Brain microvascular endothelial cell (primary cell): ENCODE data around the gene FGD1.

Experiments used
- DNase-seq: peaks from one replicate; pipeline ENCODE4 v3.0.0-alpha.2; 2020
- H3K27ac ChIP-seq: fragments of 250-450 bp; sonication (Bioruptor Pico); 2 replicates; pipeline ENCODE4 v1.5.1; 2020; ENCODE audit warnings: mild to moderate bottlenecking, moderate library complexity
- H3K27me3 ChIP-seq: fragments of 250-450 bp; sonication (Bioruptor Pico); replicated peaks from 2 replicates; pipeline ENCODE4 v1.5.1; 2020; ENCODE audit warnings: mild to moderate bottlenecking
- H3K36me3 ChIP-seq: fragments of 250-450 bp; sonication (Bioruptor Pico); replicated peaks from 2 replicates; pipeline ENCODE4 v1.5.1; 2020; ENCODE audit warnings: mild to moderate bottlenecking
- H3K4me3 ChIP-seq: 2 replicates; pipeline ENCODE4 v1.5.1; 2011; ENCODE audit warnings: low read depth, mild to moderate bottlenecking, control low read depth, low read length, moderate library complexity
- CTCF ChIP-seq: IDR thresholded peaks from 2 replicates; pipeline ENCODE4 v1.5.1; 2011; ENCODE audit warnings: low read depth, mild to moderate bottlenecking, moderate library complexity, low read length, control low read depth, inconsistent platforms; ENCODE audit errors: missing control alignments
- in situ Hi-C: cut with HindIII; loops from 2 replicates; pipeline ENCODE4 v1.10.0; 2017; ENCODE audit warnings: low sequenced_read_pairs, low pct_ligation_motif_present

FGD1 gene

DNA sequence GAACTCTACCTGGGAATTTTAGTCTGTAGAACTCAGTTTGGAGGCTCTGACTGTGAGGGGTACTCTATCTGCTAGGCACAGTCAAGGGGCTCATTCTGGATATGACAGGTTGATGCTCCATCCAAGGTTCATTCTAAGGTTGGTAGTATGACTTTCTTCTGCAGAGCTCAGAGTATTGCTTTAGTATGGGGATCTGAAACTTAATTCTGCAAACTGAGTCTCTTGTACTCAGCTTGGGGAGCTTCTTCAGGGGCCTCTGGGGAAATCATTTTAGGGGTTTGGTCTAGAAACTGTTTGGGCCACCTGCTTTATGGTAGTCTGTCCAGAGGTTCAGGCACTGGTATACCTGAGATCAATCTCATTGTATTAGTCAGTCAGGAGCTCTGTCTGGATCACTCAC lies 65.5 kb downstream of the FGD1 start:
- TF ChIP-seq CTCF, result no peak
- in situ Hi-C loops, result no loop called here
- Histone ChIP-seq H3K27me3 (no peaks in the 10 kb centered on the region), H3K36me3 (no peaks in the 10 kb centered on the region), H3K27ac (no peak overlapping the region), H3K4me3 (no peak overlapping the region)
- no peak for DNase-seq

GRCh38 chrX:54427837-54428424 lies 68.1 kb downstream of the FGD1 start:
- Histone ChIP-seq H3K27ac (no peak overlapping the region), H3K4me3 (no peak overlapping the region), H3K36me3 (no peaks in the 10 kb centered on the region), H3K27me3 (no peaks in the 10 kb centered on the region)
- no peak for TF ChIP-seq CTCF
- in situ Hi-C loops, result no loop called here
- DNase-seq, result no peak

DNA sequence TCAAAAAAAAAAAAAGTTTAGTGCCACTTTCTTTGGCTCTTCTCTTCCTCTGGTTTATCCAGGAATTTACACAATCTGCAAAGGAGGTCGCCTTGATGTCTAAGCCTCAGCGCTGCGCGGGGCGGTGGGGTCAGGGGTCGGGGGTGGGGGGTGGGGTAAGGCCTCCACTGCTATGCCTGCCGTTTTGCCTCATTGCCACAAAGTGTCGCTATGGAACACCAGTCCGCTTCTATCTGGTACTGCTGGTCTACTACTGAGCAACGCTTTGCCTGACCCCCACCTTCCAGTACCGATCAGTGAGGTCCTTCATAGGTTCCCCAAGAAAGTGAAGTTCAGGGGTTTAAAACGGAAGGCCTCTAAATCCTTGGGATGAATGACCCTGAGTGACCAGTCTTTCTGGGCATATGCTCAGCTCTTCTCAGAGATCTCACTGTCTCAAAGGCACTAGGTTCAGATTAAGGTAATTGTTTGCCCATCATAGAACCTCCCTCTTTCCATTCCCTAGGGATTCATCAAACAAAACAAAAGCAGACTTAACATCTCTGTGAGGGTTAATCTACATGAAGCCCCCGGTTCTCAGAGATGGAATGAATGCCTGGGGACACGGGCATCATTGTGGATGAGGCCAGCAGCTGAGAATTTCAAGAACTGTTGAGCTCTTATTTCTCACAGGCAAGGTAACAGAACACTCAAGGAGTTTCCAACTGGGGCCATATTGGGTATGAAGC lies 72.7 kb downstream of the FGD1 start:
- no peak overlapping the region for H3K4me3 ChIP-seq
- in situ Hi-C loops, result no loop called here
- no peak overlapping the region for H3K27ac ChIP-seq
- peak; percentile 12 for TF ChIP-seq CTCF
- peak; percentile 3 for DNase-seq
- H3K36me3 ChIP-seq, result no peaks in the 10 kb centered on the region
- no peaks in the 10 kb centered on the region for H3K27me3 ChIP-seq

DNA sequence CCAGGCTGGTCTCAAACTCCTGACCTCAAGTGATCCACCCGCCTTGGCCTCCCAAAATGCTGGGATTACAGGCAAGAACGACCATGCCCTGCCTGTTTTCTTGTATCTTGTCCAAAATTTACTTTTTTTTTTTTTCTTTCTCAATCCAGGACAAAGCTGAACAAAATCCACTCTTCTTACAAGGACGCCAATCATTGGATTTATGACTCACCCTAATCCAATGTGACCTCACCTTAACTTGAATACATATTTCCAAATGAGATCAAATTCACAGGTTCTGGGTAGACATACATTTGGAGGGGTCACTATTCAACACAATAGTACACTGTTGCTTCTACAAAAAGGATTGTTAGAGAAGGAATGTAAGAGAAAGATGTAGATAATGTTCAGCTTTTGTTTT lies 73.9 kb downstream of the FGD1 start:
- in situ Hi-C loops, result no loop called here
- DNase-seq, result no peak
- no peak overlapping the region for H3K4me3 ChIP-seq
- H3K27me3 ChIP-seq, result no peaks in the 10 kb centered on the region
- no peak overlapping the region for H3K27ac ChIP-seq
- no peaks in the 10 kb centered on the region for H3K36me3 ChIP-seq
- no peak for TF ChIP-seq CTCF

GRCh38 chrX:54419559-54420302 lies 76.3 kb downstream of the FGD1 start:
- H3K27ac ChIP-seq, result no peak overlapping the region
- no peaks in the 10 kb centered on the region for H3K27me3 ChIP-seq
- in situ Hi-C loops, result no loop called here
- no peaks in the 10 kb centered on the region for H3K36me3 ChIP-seq
- H3K4me3 ChIP-seq, result no peak overlapping the region
- DNase-seq, result no peak
- TF ChIP-seq CTCF, result no peak
